ENCODE results near the gene OR1L8. TPM values are rescaled to one million over a fixed set of nuclear protein-coding genes. Genes with fewer than 3 reads are reported as not detected.
"Not testable (repeated sequence)": the region's sequence is repeated elsewhere in the genome, so short reads cannot be mapped to it uniquely, and the experiment has no call there.

Gene OR1L8, protein sequence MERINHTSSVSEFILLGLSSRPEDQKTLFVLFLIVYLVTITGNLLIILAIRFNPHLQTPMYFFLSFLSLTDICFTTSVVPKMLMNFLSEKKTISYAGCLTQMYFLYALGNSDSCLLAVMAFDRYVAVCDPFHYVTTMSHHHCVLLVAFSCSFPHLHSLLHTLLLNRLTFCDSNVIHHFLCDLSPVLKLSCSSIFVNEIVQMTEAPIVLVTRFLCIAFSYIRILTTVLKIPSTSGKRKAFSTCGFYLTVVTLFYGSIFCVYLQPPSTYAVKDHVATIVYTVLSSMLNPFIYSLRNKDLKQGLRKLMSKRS
- total RNA-seq, result under 1 TPM in 2 of 3 donors, not detected in 1; 0.44 to 0.48 TPM

DNA sequence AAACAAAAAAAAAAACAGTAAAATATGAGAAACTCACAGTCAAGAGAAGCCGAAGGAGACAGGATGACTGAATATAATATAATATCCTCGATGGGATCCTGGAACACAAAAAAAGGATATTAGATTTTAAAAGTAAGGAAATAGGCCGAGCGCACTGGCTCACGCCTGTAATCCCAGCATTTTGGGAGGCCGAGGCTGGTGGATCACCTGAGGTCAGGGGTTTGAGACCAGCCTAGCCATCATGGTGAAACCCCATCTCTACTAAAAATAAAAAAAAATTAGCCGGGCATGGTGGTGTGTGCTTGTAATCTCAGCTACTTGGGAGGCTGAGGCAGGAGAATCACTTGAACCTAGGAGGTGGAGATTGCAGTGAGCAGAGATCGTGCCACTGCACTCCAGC lies at the start of gene OR1L8:
TSS of gene OR1L8 (minus strand) at position 101 of the 400 bp plus-strand sequence. CDS start 14,907 bp downstream, outside the sequence.
- DNase-seq (ENCODE audit: low spot score in 2 of 2); intact Hi-C loops (cut with DNase I; ENCODE audit: low total_unique reads); H3K27ac ChIP-seq; H3K4me1 ChIP-seq; H3K4me3 ChIP-seq; H3K27me3 ChIP-seq; H3K9me3 ChIP-seq; H3K36me3 ChIP-seq: not testable (repeated sequence)

DNA sequence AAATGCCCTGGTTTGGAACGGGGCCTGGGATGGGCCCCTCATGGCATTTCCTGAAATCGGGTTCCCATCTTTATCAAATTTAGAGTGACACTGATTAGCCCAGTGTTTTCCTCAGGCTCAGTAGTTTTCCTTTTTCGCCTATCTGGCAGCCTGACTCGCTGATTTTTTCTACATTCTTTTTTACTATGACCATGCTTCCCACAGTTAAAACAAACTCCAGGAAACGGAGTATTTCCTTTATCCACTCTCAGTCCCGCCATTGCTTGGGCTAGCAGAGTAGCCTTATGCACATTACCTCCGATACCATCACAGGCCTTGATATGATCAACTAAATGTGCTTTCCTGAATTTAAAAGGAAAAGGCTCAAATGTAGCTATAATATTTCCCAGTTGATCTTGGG lies 36.8 kb upstream of the OR1L8 start:
- no peak overlapping the region for H3K27ac ChIP-seq
- no peaks in the 10 kb centered on the region for H3K9me3 ChIP-seq
- TF ChIP-seq POLR2AphosphoS5 (IDR thresholded peaks at IDR 0.05) (no peak), POLR2A (IDR thresholded peaks at IDR 0.05) (no peak)
- TF ChIP-seq, protein P1, sequence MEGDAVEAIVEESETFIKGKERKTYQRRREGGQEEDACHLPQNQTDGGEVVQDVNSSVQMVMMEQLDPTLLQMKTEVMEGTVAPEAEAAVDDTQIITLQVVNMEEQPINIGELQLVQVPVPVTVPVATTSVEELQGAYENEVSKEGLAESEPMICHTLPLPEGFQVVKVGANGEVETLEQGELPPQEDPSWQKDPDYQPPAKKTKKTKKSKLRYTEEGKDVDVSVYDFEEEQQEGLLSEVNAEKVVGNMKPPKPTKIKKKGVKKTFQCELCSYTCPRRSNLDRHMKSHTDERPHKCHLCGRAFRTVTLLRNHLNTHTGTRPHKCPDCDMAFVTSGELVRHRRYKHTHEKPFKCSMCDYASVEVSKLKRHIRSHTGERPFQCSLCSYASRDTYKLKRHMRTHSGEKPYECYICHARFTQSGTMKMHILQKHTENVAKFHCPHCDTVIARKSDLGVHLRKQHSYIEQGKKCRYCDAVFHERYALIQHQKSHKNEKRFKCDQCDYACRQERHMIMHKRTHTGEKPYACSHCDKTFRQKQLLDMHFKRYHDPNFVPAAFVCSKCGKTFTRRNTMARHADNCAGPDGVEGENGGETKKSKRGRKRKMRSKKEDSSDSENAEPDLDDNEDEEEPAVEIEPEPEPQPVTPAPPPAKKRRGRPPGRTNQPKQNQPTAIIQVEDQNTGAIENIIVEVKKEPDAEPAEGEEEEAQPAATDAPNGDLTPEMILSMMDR (IDR thresholded peaks at IDR 0.05), result no peak
- H3K4me3 ChIP-seq, result no peak overlapping the region
- no peaks in the 10 kb centered on the region for H3K27me3 ChIP-seq
- intact Hi-C loops (cut with DNase I; ENCODE audit: low total_unique reads), result no loop called here
- no peaks in the 10 kb centered on the region for H3K36me3 ChIP-seq
- H3K4me1 ChIP-seq, result no peaks in the 10 kb centered on the region
- DNase-seq (ENCODE audit: low spot score in 2 of 2), result no peak

DNA sequence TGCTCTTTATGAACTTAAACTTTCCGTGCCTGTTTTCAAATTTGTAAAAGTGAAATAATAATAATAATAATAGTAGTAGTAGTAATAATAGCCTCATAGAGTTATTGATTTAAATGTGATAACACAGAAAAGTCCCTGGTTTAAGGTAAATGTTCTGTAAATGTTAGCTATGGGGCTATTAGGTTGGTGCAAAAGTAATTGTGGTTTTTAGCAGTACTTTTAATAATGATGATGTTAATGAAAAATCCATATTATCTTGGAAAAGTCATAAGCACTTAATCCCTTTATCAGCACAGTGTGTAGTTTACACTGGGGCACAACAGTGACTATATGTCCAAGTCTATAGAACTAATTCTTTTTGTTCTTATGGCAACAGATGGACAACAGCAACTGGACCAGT lies 31.2 kb upstream of the OR1L8 start, which contains the start of gene OR1Q1:
TSS of gene OR1Q1 (plus strand) at position 377 of the 400 bp plus-strand sequence. CDS start at position 377, 0 bp downstream.
- Histone ChIP-seq H3K4me1 (no peaks in the 10 kb centered on the region), H3K9me3 (no peaks in the 10 kb centered on the region), H3K27ac (no peak within 1 kb of the TSS), H3K4me3 (no peak within 1 kb of the TSS), H3K27me3 (no peaks in the 10 kb centered on the region), H3K36me3 (no peaks in the 10 kb centered on the region)
- TF ChIP-seq, protein P1 (IDR thresholded peaks at IDR 0.05), result no peak
- no peak for TF ChIP-seq POLR2A (IDR thresholded peaks at IDR 0.05)
- no peak for TF ChIP-seq POLR2AphosphoS5 (IDR thresholded peaks at IDR 0.05)
- no peak for DNase-seq (ENCODE audit: low spot score in 2 of 2)
- intact Hi-C loops (cut with DNase I; ENCODE audit: low total_unique reads), result no loop called here

DNA sequence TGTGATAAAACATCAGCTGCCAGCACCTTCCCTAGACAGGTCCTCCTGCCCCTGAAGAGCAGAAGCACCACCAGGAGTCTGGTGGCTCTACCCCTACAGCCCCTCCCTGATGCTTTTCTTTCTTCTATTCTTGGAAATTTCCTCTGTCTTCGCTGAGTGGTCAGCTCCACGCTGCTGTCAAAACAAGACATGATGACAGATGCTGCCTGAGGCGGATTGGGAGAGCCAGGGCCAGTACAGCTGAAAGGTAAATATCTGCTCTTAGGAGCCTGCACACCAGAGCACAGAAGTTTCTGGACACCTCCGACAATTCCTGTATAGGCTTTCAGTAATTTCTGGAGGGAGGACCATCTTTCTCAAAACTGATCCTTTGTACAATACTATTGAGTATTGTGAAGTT lies 26.6 kb upstream of the OR1L8 start:
- no peaks in the 10 kb centered on the region for H3K36me3 ChIP-seq
- H3K4me1 ChIP-seq, result no peaks in the 10 kb centered on the region
- intact Hi-C loops (cut with DNase I; ENCODE audit: low total_unique reads), result no loop called here
- no peaks in the 10 kb centered on the region for H3K27me3 ChIP-seq
- no peaks in the 10 kb centered on the region for H3K9me3 ChIP-seq
- no peak overlapping the region for H3K4me3 ChIP-seq
- H3K27ac ChIP-seq, result no peak overlapping the region
- peak in 1 of 2 donors; percentile 59 for DNase-seq (ENCODE audit: low spot score in 2 of 2)
- TF ChIP-seq POLR2AphosphoS5 (IDR thresholded peaks at IDR 0.05), result no peak
- no peak for TF ChIP-seq POLR2A (IDR thresholded peaks at IDR 0.05)

DNA sequence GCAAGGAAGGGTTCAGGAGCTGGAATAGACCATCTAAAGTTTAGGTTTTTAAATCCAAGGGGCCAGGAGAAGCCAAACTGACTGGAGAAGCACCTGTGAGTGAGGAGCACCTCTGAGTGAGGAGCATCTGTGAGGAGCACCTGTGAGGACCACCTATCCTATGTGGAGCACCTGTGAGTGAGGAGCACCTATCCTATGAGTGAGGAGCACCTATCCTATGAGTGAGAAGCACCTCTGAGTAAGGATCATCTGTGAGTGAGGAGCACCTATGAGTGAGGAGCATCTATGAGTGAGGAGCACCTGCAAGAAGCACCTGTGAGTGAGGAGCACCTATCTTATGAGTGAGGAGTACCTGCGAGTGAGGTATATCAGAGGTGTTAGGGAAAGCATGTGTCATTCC lies 23.4 kb upstream of the OR1L8 start:
- no peak overlapping the region for H3K4me3 ChIP-seq
- H3K9me3 ChIP-seq, result no peaks in the 10 kb centered on the region
- no peaks in the 10 kb centered on the region for H3K4me1 ChIP-seq
- no peaks in the 10 kb centered on the region for H3K27me3 ChIP-seq
- intact Hi-C loops (cut with DNase I; ENCODE audit: low total_unique reads), result no loop called here
- H3K27ac ChIP-seq, result no peak overlapping the region
- no peaks in the 10 kb centered on the region for H3K36me3 ChIP-seq
- DNase-seq (ENCODE audit: low spot score in 2 of 2), result no peak
- TF ChIP-seq POLR2AphosphoS5 (IDR thresholded peaks at IDR 0.05) (no peak), POLR2A (IDR thresholded peaks at IDR 0.05) (no peak)
- TF ChIP-seq, protein P1 (IDR thresholded peaks at IDR 0.05), result no peak

DNA sequence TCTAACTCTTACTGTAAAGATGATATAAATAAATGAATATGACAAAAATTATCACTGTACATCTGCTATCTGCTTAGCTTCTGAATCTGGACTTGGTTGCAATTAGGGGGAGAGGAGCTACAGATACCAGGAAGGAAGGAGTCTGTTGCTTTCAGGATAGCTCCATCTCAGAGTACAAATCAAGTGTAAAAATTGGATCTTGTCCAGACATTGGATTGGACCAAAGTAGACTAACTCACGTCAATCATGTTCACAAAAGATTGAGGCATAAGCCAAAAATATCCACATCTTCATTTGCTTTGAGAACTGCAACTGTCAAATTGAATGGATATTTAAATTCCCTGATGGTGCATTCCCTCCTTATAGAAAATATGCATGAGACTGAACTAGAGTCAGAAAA lies 22.5 kb upstream of the OR1L8 start:
- intact Hi-C loops (cut with DNase I; ENCODE audit: low total_unique reads), result no loop called here
- TF ChIP-seq POLR2A (IDR thresholded peaks at IDR 0.05) (no peak), POLR2AphosphoS5 (IDR thresholded peaks at IDR 0.05) (no peak)
- TF ChIP-seq, protein P1 (IDR thresholded peaks at IDR 0.05), result no peak
- Histone ChIP-seq H3K9me3 (no peaks in the 10 kb centered on the region), H3K36me3 (no peaks in the 10 kb centered on the region), H3K4me3 (no peak overlapping the region), H3K4me1 (no peaks in the 10 kb centered on the region), H3K27me3 (no peaks in the 10 kb centered on the region), H3K27ac (no peak overlapping the region)
- DNase-seq (ENCODE audit: low spot score in 2 of 2), result no peak
